ENCODE data around the gene P2RX7.
A peak's percentile ranks its signal among the peaks of the same experiment; 100 is the strongest.

The P2RX7 gene

DNA sequence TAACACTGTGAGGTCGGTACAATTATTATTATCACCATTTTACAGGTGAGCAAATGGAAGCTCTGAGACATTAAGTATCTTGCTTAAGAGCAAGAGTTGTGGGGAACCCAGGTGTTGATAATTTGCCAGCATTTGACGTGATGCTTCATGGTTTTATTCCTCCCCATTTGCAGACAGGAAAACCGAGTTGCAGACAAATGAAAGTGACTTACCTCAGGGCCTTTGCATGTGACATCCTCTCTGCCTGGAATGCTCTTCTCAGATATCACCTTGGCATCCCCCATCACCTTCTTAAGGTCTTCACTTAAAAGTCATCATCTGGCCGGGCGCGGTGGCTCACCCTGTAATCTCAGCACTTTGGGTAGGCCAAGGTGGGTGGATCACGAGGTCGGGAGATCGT, 21.0 kb upstream of the P2RX7 start:
- DNase-seq = no peak

DNA sequence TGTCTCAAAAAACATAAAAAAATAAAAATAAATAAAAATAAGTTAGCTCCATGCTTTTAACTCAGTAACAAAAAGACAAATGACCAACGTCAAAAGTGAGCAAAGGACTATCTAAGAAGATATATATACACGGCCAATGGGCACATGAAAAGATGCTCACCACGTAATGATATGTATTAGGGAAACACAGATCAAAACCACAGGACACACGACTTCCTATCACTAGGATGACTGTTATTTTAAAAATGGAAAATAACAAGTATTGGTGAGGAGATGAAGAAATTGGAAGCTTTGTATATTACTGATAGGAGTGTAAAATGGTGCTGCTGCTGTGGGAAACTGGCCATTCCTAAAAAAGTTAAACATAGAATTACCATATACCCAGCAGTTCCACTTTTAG, 20.2 kb upstream of the P2RX7 start:
- no peak for DNase-seq

DNA sequence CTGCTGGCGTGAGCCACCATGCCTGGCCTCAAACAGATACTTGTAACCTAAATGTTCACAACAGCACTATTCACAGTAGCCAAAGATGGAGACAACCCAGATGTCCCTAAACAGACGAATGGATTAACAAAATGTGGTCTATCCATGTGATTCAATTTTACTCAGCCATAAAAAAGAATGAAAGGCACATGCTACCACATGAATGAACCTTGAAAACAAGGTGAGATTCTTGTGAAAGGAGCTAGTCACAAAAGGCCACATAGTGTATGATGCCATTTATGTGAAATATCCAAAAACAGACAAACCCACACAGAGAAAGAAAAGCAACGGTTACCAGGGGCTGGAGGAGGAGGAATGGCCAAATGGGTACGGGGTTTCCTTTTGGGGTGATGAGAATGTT, 19.6 kb upstream of the P2RX7 start:
- DNase-seq = no peak

DNA sequence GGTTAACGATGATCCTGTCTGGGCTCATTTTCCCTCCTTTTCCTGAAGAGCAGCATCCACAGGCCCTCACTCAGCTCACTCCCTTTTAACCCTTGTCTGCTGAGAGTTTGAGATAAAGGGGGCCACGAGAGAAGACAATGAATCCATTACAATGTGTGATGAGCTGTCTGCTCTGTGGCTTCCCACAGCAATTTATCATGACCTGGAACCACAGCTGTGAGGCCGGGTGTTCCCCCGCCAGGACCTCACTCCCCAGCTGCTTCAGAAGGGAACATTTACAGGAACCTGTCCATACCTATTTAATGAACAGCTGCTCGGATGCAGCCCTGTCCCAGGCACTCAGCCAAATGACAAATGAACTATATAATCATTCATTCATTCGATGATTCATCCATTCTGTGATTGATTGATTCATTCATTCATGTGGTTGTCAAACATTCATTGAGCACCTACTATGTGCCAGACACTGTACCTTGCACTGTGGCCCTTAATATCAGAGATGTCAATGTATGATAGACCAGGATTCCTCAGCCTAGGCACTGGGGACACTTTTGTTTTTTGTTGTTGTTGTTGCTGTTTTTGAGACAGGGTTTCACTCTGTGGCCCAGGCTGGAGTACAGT, 18.5 kb upstream of the P2RX7 start:
- DNase-seq = no peak

DNA sequence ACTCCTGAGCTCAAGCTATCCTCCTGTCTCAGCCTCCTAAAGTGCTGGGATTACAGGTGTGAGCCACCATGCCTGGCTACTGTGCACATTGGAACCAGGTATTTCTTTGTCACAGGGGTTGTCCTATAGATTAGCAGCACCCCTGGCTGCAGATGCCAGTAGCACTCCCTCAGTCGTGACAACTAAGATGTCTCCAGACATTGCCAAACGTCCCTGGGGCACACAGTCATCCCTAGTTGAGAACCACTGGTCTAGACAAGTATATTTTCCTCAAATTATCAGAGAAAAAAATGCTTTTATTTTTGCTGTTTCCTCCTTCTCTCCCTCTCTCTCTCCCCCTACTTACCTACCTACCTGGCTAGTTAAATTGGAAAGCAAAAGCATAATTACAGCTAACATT, 17.9 kb upstream of the P2RX7 start:
- no peak for DNase-seq

DNA sequence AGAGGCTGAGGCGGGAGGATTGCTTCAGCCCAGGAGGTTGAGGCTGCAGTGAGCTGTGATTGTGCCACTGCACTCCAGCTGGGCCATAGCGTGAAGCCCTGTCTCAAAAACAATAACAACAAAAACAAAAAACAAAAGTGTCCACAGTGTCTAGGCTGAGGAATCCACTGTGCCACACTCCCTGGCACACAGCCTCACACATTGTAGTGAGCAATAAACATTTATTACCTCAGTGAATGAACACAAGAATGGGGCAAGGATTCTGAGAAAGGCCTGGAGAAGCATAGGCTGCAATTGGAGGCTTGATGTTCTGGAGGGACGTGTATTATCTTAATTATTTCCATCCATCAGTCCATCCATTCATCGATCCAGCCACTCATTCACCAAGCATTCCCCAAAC, 17.1 kb upstream of the P2RX7 start:
- DNase-seq = no peak

DNA sequence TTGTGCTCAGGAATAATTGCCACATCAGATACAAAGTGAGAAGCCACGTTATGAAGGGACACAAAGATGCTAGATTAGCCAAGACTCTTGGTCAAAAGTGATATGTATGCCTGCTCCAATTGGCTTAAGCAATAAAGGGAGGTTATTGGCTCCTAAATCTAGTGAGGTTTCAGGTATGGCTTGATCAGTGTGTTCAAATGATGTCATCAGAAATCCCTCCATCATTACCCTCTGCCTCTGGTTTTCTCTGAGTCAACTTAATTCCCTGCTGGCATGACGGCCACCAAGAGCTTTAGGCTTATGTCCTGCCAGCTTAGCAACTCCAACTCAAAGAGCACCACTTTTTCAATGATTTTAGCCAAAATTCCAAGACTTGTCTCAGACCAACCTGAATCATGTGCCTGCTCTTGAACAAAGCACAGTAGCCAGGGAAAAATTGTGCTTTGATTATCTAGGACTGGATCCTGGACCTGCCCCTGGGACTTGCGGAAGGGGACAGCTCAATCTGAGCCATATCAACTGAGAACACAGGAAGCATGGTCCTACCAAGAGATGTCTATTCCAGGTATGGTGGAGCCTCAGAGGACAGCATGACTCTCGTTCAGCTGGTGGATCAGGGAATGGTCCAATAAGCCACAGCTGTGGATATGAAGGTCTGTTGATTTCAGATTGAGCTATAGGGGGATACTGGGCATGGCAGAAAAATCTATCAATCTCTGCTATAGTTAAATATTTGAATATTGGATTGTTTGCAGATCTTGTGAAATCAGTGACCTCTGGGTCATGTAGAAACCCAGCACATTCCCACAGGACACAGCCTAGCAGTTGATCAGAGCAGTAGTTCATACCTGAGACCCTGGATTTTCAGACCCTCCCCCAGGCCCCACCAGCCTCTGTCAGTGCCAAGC, 16.1 kb upstream of the P2RX7 start:
- DNase-seq = no peak

DNA sequence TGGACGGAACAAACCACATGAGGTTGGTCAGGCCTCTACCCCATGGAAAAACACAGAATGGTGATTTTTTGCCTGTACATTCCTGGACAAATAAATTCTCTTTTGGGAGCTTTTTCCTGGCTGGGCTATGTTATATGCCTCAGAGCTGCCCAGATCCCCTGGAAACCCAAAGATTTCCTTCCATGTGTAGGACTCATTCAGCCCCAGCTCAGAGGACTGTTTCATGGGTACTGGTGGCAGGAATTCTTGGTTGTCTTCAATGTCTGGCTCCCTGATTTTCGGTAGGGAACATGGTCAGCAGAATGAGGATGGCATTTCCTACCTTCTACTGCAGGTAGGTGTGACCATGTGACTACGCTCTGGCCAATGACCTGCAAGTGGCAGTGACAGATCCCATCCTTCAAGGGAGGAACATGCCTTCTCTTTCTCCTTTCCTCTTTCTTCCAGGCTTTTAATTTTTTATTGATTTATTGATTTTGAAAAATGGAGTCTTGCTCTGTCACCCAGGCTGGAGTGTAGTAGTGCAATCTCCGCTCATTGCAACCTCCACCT, 15.4 kb upstream of the P2RX7 start:
- no peak for DNase-seq

DNA sequence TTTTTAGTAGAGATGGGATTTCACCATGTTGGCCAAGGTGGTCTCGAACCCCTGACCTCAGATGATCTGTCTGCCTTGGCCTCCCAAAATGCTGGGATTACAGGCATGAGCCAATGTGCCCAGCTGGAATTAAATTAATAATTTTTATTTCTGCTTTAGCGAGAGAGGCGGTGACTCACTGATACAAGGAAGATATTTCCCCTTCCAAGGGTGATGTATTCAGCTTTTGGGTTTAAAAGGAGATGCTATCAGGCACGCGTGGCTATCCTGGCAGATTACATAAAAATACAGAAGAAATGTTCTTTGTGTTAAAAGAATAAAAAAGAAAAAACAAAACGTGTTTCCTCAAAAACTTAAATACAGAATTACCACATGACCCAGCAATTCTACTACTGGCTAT, 12.4 kb upstream of the P2RX7 start:
- no peak for DNase-seq

DNA sequence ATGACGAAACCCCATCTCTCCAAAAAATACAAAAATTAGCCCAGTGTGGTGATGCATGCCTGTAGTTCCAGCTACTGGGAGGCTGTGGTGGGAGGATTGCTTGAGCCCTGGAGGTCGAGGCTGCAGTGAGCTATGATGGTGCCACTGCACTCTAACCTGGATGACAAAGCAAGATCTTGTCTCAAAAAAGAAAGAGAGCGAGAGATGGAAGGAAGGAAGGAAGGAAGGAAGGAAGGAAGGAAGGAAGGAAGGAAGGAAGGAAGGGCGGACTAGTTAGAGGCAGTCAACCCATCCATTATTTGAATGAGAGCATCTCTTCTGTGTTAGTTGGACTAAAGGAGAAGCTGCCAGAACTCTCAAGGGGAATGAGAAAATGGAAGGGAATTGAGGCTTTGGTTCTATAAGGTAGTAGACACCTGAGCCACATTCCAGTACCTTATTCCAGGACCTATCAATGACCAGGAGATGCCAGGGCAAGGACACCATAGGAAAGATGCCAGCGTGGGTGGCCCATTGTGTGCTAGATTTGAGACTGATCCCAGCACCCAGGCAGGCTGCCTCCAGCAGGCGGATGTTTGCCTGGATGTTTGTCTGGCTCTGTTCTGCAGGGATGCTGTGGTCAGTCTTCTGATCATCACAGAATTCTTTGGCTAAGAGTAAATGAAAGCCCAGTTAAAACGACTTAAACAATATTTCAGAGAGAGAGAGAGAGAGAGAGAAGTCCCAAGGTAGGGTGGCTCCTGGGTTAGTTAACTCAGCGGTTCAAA, 11.5 kb upstream of the P2RX7 start:
- no peak for DNase-seq

DNA sequence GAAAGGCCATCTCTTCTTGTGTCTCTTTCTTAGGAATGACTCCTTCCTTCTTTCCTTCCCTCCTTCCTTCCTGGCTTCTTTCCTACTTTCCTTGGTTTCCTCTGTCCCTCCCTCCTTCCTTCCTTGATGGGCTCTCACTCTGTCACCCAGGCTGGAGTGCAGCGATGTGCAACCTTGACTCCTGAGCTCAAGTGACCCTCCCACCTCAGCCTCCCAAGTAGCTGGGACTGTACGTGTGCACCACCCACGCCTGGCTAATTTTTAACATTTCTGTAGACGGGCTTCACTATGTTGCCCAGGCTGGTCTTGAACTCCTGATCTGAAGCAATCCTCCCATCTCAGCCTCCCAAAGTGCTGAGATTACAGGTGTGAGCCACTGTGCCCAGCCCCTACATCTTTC, 10.9 kb upstream of the P2RX7 start:
- DNase-seq = no peak

DNA sequence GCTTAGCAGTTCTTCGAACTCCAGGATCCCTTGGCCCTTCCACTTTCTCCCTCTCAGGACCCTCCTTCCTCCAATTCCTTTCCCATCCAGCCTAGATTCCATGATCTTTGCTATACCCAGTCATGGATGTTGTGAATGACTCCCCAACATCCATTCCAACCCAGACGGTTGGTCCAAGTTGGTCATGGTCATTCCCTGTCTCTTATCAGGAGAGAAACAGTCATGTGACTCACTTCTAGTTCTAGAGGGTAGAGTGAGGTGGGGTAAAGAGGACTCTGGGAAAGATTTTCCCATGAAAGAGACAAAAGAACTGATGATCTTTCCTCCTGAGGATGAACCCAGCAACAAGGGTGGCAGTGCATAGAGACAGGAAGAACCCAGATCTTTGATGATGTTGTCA, 9.2 kb upstream of the P2RX7 start:
- no peak for DNase-seq

DNA sequence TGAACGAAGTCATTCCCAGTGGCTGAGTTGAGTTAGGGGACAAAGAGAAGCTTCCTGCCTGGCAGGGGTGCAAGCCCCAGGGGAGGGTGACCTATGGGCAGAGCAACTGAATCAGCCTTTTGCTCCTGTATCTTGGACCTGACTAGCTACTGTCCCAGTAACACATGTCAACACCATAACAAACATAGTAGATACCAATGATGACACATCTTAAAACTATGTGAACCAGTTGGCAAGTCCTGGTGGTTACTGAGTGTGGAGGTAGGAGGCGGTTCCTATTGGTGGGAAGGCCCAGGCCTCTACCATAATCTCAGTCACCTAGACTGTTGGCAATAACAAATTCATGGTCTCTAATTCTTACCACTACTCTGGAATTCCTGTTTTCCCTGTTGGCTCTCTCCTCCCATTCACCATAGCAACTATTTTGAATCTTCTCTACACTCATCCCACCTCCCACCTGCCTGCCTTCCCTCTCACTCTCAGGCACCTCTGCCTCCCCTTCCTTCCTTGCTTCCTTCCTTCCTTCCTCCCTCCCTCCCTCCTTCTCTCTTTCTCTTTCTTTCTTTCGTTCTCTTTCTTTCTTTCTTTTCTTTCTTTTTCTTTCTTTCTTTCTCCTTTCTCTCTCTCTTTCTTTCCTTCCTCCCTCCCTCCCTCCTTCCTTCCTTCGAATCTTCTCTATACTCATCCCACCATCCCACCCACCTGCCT, 8.1 kb upstream of the P2RX7 start:
- DNase-seq = no peak

DNA sequence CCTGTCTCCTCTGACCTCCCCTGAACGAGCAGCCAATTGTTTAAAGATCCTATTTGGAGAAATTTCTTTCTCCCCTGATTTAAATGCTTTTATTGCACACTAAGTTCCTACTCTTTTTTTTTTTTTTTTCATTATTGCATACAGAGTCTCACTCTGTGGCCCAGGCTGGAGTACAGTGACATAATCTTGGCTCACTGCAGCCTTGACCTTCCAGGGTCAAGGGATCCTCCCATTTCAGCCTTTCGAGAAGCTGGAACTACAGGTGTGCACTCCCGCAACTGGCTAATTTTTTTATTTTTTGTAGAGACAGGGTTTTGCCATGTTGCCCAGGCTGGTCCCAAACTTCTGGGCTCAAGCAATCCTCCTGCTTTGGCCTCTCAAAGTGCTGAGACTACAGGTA, 5.2 kb upstream of the P2RX7 start:
- DNase-seq = no peak

DNA sequence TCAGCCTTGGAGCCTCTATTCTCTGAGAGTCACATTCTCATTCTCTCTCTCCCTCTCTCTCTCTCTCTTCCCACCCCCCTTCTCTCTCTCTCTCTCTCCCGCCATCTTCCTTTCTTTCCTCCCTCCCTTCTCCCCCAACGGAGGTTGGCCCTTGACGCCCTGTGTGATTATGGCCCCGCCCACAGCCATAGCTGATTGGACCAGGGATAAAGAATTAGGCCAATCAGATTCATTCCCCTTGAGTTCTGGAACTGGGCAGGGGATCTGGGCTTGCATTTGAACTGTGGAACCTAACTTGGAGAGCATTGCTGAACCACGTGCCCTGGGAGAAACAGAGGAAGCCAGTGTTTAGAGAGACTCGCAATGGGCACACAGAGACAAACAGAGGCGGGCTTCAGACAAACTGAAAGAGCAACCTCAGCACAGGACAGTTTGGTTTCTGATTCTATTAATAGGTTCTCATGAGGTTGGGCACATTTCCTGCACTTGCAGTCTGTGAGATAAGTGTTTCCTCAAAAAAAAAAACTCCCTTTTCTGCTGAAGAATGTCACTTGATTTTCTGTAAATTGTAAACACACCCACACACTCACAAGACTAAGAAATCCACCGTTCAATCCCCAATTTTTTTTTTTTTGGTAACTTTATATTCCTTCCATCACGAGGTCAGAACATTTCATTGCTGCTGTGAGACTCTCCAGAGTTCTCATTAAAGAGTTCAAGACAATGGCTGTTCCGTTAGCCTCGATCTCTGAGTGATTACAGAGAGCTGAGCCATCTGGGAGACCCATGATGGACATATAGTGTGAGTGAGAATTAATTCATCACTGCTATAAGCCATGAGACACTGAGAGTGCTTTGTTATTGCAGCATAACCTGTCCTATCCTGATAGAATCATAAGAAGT, 3.5 kb upstream of the P2RX7 start:
- peak; percentile 94 for DNase-seq

DNA sequence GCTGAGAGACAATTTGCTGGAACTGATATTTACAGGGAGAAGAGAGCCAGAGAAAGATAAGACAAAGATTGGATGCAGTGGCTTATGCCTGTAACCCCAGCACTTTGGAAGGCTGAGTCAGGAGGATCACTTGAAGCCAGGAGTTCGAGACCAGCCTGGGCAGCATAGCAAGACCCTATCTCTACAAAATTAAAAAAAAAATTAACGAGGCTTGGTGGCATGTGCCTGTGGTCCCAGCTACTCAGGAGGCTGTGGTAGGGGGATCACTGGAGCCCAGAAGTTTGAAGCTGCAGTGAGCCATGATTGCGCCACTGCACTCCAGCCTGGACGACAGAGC, 2.9 kb upstream of the P2RX7 start:
- no peak for DNase-seq

DNA sequence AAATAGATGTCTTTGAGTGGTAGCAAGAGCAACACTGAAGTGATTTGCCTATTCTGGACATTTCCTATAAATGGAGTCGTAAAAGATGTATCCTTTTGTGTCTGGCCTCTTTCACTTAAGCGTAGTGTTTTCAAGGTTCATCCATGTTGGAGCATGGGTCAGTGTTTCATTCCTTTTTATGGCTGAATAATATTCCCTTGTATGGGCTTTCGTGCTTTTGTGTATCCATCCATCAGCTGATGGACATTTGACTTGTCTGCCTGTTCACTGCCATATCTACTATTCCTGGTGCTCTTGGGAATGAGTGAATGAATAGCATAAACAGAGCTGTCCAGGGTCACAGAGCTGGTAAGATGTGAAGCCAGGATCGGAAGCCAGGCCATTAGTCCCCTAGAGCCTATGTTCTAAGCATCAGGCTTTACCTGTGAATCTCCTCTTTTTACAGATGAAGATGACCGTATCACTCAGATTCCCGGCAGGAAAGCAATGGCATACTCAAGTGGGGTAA, 1.8 kb upstream of the P2RX7 start:
- no peak for DNase-seq

DNA sequence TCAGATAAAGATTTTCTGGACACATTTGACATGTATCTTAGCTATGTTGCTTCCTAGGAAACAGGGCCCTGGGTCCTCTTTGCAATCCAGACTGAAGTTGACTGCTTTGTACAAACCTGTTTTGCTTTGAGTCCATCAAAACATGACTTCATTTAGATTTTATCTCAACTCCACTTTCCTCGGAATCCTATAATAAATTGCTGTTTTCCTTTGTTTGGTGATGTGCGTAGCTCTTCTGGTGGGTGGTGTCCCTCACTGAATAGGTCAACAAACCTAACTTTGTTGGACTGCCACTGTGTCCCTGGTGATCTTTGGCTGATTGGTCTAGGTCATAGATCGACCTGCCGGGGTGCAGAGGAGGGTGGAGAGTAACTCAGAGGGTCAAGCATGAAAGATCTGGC, 735 bp upstream of the P2RX7 start:
- no peak for DNase-seq

DNA sequence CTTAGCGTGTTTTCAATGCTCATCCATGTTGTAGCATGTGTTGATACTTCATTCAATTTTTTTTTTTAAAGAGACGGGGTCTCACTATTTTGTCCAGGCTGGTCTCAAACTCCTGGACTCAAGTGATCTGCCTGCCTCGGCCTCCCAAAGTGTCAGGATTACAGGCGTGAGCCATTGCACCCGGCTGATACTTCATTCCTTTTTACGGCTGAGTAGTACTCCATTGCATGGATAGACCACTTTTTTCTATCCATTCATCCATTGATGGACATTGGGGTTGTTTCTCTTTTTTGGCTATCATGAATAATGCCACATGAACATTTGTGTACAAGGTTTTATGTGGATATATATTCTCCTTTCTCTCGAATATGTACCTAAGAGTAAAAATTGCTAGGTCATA, 1.2 kb downstream of the P2RX7 start:
- no peak for DNase-seq

DNA sequence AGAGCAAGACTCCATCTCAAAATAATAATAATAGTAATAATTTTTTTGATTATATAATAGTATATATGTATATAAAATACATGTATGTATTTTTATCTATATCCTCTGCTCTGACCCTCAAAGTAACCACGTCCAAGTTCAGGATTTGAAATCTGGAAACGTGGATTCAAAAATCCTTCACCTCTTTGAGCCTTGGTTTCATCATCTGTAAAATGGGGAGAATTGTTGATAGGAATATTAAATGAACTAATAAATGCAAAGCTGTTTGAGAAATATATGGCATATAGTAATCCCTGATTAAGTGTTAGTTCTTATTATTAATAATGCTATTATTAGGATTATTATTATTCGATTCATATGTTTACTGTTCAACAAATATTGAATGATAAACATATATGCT, 2.6 kb downstream of the P2RX7 start:
- DNase-seq = no peak

DNA sequence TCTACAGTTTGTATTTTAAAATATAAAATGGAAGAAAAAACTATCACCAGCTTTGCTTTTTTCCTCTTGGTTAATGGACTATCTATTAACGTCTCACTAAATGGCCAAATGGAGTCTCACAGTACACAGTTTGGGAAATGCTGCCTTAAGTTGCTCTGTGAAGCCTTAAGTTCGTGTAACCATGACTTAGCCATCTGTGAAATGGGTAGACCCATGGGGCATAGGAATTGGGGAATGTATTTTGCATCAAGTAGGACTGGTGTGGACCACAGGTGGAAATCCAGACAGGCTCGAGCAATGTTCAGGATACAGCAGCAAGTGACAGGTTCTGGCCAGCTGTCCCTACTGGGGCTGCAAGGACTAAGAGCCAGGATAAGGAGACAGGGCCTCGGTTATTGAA, 4.8 kb downstream of the P2RX7 start:
- no peak for DNase-seq

DNA sequence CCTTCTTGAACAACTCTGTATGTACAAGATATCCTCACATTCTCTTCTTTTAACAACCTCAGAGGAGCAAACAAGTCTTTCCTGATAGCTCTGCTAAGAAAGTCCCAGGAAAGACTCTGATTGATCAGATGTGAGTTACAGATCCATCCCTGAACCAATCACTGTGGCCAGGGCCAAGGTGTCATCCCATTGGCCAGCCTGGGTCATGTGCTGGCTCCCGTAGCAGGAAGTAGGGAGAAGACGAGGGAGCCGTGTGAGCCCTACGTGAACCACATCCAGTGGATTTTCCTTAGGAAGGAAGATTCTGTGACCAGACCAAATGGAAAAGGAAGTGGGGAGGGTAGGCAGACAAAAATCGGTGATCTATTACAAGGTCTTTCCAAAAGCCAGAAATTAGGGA, 5.6 kb downstream of the P2RX7 start:
- DNase-seq = no peak
